ENCODE data around the gene ROS1.

GRCh38 chr6:117418320-117418719, 7.4 kb downstream of the ROS1 start:
- TF ChIP-seq GATA2 (IDR thresholded peaks at IDR 0.05; ENCODE audit: low read depth, low read length) (no peak), GATA3 (IDR thresholded peaks at IDR 0.05; ENCODE audit: low read depth, low read length) (no peak)

All from SH-SY5Y (cell line).